Measurements from ENCODE around the gene NOPCHAP1. TPM values are rescaled to one million over a fixed set of nuclear protein-coding genes. Genes with fewer than 3 reads are reported as not detected.
"Not testable (repeated sequence)": the region's sequence is repeated elsewhere in the genome, so short reads cannot be mapped to it uniquely, and the experiment has no call there.

The NOPCHAP1 gene, protein sequence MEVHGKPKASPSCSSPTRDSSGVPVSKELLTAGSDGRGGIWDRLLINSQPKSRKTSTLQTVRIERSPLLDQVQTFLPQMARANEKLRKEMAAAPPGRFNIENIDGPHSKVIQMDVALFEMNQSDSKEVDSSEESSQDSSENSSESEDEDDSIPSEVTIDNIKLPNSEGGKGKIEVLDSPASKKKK
- polyA plus RNA-seq (ENCODE audit: insufficient read length), result 11.4 TPM

DNA sequence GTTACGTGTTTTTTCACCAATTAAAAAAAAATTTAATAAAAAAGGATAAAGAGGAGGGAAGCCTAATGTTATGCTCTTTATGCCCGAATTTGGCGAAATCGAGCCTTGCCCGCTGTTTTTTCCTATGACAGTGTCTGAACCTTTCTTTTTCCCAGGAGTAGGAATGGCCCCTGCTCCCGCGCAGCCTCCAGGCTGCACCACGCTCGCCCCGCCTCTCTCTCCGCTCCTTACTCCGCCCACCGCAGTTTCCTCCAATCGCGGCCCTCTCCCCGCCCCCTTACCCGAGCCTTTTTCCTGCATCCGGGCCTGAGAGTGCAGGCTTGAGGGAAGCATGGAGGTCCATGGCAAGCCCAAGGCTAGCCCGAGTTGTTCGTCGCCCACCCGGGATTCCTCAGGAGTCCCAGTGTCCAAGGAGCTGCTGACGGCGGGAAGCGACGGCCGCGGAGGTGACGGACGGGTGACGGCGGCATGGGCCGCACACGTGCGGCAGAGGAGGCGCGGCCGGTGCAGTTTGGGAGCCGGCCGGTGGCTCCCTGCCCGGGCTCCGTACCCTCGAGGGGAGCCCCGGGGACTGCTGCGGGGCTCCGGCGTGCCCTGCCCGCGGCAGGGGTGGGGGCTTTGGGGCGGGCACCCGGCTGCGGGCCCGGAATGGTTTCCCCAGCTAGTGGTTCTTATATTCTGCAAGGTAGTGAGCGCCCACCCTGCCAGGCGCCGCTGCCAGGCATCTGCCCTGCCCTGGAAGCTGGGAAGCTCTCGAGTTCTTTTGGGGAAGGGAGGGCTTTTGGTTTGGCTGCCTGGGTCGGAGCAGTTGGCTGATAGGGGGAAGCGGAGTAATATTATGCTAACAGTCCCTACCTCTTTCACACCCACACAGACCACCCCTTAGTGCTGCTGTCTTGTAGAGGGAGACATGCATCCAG, at the start of gene NOPCHAP1:
Gene NOPCHAP1 (plus strand): TSS at position 295 of the 920 bp plus-strand sequence. CDS start 37 bp downstream, at position 332.
- peak; percentile 40 for DNase-seq (ENCODE audit: low read depth)

DNA sequence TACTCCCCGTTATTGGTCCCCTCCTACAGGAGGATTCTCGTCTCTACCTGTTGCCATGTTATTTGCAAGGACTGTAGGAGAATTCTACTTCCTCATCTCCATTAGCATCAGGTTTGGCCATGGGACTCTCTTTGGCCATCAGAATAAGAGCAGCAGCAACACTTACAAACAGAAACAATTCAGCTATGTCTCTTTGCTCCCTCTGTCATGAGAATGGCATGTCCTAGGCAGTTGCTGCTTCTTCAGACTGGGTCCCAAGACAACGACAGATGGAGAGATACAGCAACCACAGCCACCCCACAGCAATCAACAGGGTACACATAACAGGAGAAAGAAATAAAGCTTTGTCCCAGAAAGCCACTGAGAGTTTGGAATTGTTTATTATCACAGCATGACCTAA, 47.7 kb upstream of the NOPCHAP1 start:
- DNase-seq (ENCODE audit: low read depth), result no peak

- DNase-seq (ENCODE audit: low read depth), result no peak
Measured at GRCh38 chr12:104939089-104939488, 47.0 kb upstream of the NOPCHAP1 start.

- DNase-seq (ENCODE audit: low read depth), result no peak
Measured at GRCh38 chr12:104941454-104941853, 44.7 kb upstream of the NOPCHAP1 start.

DNA sequence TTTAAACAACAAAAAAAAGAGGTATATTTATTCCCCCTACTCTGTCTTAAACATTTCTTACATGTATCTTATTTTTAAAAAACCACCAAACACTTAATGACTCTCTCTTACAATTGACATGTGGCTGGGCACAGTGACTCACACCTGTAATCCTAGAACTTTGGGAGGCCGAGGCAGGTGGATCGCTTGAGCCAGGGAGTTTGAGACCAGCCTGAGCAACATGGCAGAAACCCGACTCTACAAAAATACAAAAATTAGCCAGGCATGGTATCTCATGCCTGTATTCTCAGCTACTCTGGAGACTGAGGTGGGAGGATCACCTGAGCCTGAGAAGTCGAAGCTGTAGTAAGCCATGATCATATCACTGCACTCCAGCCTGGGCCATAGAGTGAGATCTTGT, 44.0 kb upstream of the NOPCHAP1 start:
- DNase-seq (ENCODE audit: low read depth), result no peak

DNA sequence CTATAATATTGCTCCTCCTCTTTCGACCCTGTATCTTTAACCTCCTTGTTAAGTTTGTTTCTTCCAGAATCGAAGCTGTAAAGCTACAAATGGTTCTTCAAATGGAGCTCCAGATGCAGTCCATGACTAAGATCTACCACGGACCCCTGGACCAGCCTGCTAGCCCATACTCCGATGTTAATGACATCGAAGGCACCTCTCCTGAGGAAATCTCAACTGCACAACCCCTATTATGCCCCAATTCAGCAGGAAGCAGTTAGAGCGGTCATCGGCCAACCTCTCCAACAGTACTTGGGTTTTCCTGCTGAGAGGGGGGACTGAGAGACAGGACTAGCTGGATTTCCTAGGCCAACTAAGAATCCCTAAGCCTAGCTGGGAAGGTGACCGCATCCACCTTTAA, 42.7 kb upstream of the NOPCHAP1 start:
- not testable (repeated sequence) for DNase-seq (ENCODE audit: low read depth)

DNA sequence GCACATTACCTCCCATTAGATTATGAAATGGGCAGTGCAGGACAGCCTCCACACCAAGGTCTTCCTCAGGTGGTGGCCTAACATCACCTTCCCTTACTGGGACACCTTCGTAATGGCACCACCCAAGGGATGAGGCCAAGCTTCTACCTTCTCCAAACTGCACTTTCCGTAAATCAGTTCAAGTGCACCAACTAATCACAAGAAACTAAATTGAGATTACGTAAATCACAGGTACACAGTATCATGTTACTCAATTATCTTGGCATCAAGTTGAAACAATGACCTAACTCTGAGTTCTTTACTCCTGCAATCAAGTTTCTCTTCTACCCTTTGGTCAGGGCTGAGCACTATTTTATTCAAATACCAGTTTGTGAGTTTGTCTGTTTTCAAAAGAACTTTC, 41.9 kb upstream of the NOPCHAP1 start:
- DNase-seq (ENCODE audit: low read depth), result no peak

DNA sequence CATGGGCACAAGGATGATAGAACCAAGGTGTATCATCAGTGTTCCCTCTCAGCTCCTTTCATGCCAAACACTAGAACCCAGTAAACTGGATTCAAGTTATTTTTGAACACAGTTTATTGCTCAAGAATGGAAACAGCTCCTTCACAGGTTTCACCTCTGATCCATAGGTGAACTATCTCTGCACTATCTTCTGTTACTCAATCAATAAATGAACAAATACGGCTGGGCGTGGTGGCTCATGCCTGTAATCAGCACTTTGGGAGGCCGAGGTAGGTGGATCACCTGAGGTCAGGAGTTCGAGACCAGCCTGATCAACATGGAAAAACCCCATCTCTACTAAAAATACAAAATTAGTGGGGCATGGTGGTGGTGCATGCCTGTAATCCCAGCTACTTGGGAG, 37.4 kb upstream of the NOPCHAP1 start:
- DNase-seq (ENCODE audit: low read depth), result not testable (repeated sequence)

GRCh38 chr12:104951759-104952509, 34.2 kb upstream of the NOPCHAP1 start:
- no peak for DNase-seq (ENCODE audit: low read depth)

DNA sequence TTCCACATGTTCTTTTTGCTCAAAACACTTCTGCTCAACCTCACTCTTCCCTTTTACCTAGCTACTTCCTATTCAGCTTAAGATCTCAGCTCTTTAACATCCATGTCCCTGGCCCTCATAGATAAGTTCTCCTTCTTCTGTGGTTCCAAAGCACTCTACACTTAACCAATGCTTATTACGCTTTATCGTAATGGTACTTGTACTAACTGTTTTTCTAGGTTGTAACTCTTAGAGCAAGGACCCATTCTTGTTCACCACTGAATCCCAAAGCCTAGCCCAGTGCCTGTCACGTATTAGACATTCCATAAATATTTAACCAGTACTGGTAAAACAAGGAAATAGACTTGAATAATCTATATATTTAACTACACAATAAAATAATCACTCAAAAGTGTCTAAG, 33.3 kb upstream of the NOPCHAP1 start:
- no peak for DNase-seq (ENCODE audit: low read depth)

DNA sequence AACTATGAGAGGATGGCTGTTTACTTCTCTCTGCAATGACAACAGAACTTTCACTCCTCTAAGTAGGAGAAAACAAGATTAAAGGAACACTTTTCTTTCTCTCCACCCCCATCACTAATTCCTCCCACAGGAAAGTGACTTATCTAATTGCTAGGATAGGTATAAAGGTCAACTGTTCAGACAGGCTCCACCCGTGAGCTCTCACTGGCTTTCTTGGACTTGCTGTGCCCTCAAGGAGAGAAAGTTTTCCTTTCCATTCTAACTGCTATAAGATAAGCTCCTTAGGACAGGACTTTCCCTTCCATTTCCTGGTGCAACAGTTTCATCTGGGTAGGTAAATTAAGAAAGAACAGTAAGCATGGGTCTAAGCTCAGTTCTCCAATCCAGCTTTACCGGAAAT, 32.8 kb upstream of the NOPCHAP1 start:
- DNase-seq (ENCODE audit: low read depth), result no peak

DNA sequence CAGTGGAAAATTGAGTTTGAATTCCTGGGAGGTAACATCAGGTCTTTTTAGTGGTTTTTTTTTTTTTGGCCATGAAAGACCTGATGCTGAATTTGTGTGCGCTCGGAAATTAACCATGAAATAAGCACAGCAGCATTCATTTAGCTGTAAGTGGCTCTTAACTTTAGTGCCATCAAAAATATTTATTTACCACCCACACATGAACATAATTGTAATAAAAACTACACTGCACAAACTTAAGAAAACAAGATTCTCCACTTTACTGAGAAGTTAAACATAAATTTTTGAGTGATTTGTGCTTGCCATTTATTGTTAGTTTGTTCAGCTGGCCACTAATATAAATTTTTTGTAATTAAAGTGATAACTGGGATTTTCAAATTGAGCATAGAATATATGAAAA, 30.4 kb upstream of the NOPCHAP1 start:
- DNase-seq (ENCODE audit: low read depth), result no peak

GRCh38 chr12:104956870-104957718, 29.0 kb upstream of the NOPCHAP1 start:
- DNase-seq (ENCODE audit: low read depth), result no peak

- no peak for DNase-seq (ENCODE audit: low read depth)
Measured at GRCh38 chr12:104957719-104958000, 28.5 kb upstream of the NOPCHAP1 start.

- DNase-seq (ENCODE audit: low read depth), result peak; percentile 50
Measured at GRCh38 chr12:104958001-104958804, 27.9 kb upstream of the NOPCHAP1 start, which contains the start of gene SLC41A2. TSS of gene SLC41A2 (minus strand) at chr12:104958290. CDS start at chr12:104928527, 29,763 bp downstream.

- DNase-seq (ENCODE audit: low read depth), result no peak
Measured at GRCh38 chr12:104958805-104959334, 27.2 kb upstream of the NOPCHAP1 start.

GRCh38 chr12:104959335-104959841, 26.7 kb upstream of the NOPCHAP1 start:
- DNase-seq (ENCODE audit: low read depth), result no peak

DNA sequence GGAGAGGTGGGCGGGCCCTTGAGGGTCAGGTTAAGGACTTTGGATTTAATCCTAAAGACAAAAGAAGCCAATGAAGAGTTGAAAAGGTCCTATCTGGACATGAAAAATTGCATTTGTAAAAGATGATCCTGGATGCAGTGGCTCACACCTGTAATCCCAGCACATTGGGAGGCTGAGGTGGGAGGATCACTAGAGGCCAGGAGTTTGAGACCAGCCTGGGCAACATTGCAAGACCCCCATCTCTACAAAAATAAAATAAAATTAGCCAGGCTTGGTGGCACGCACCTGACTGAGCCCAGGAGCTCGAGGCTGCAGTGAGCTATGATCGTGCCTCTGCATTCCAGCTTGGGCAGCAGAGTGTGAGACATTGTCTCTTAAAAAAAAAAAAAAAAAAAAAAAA, 25.7 kb upstream of the NOPCHAP1 start:
- no peak for DNase-seq (ENCODE audit: low read depth)

DNA sequence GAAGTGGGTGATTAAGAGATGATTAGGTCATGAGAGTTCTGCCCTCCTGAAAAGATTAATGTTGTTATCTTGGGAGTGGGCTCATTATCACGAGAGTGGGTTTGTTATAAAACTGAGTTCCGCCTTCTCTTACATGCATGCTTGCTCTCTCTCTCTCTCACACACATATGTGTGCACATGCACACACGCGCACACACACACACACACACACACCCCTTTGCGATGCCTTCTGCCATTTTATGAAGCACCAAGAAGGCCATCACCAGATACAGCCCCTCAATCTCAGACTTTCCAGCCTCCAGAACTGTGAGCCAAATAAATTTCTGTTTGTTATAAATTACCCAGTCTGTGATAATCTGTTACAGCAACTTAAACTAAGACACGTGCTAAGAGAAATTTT, 22.4 kb upstream of the NOPCHAP1 start:
- DNase-seq (ENCODE audit: low read depth), result no peak
